ENCODE measurements around the gene GSX2. TPM values are rescaled to one million over a fixed set of nuclear protein-coding genes. Genes with fewer than 3 reads are reported as not detected.
A peak's percentile ranks its signal among the peaks of the same experiment; 100 is the strongest.

The GSX2 gene
- total RNA-seq, 2 donors from 2014 or later: not detected

- H3K9me3 ChIP-seq: no peaks in the 10 kb centered on the region
- H3K4me3 ChIP-seq: no peak overlapping the region
- no peak for TF ChIP-seq CTCF (IDR thresholded peaks at IDR 0.05)
- no peak for DNase-seq (ENCODE audit: low spot score)
- no peaks in the 10 kb centered on the region for H3K27me3 ChIP-seq
- H3K27ac ChIP-seq: no peak overlapping the region
- no peaks in the 10 kb centered on the region for H3K36me3 ChIP-seq
- H3K4me1 ChIP-seq: no peaks in the 10 kb centered on the region
These were observed 39.4 kb downstream of the GSX2 start for GRCh38 chr4:54139332-54139731.

GRCh38 chr4:54140287-54140686 is 40.3 kb downstream of the GSX2 start:
- TF ChIP-seq CTCF (IDR thresholded peaks at IDR 0.05): no peak
- Histone ChIP-seq H3K27ac (no peak overlapping the region), H3K4me1 (no peaks in the 10 kb centered on the region), H3K9me3 (no peaks in the 10 kb centered on the region), H3K4me3 (no peak overlapping the region), H3K36me3 (no peaks in the 10 kb centered on the region), H3K27me3 (no peaks in the 10 kb centered on the region)
- no peak for DNase-seq (ENCODE audit: low spot score)

GRCh38 chr4:54144199-54144598 is 44.2 kb downstream of the GSX2 start:
- Histone ChIP-seq H3K9me3 (no peaks in the 10 kb centered on the region), H3K27ac (no peak overlapping the region), H3K27me3 (no peaks in the 10 kb centered on the region), H3K36me3 (no peaks in the 10 kb centered on the region), H3K4me1 (no peaks in the 10 kb centered on the region), H3K4me3 (no peak overlapping the region)
- DNase-seq (ENCODE audit: low spot score): no peak
- no peak for TF ChIP-seq CTCF (IDR thresholded peaks at IDR 0.05)

DNA sequence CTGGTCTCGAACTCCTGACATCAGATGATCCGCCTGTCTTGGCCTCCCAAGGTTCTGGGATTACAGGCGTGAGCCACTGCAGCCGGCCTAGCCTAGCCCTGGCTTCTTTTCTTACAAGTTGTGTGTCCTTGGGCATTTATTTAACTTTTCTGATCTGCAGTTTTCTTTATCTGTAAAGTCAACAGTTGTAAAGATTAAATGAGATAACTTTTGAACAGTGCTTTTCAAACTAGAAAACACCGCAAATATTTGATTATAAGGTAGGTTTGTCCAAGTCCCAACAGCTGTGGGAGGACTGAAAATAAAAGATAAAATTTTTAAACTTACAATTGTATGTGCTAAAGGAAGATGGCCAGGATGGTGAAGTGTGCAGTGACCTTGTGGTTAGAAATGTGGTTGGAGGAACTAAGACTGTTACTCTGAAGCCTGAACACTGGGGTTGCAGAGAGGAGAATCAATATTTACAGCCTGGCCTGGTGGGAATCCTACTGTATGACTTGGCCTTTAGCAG is 44.8 kb downstream of the GSX2 start:
- Histone ChIP-seq H3K4me1 (no peaks in the 10 kb centered on the region), H3K9me3 (no peaks in the 10 kb centered on the region), H3K27me3 (no peaks in the 10 kb centered on the region), H3K27ac (no peak overlapping the region), H3K4me3 (no peak overlapping the region), H3K36me3 (no peaks in the 10 kb centered on the region)
- no peak for DNase-seq (ENCODE audit: low spot score)
- no peak for TF ChIP-seq CTCF (IDR thresholded peaks at IDR 0.05)

DNA sequence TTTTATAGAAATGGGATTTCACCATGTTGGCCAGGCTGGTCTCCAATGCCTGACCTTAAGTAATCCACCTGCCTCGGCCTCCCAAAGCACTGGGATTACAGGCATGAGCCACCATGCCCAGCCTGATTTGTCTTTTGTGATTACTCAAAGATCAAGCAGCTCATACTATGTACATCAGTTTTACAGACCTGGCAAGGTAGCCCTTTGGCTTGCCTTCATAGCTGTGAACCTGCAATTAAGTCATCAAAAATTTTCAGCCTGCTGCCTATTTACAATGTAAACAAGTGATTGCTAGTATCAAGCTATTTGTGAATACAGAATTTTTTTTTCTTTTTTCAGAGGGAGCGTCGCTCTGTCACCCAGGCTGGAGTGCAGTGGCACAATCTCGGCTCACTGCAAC is 46.2 kb downstream of the GSX2 start:
- Histone ChIP-seq H3K9me3 (no peaks in the 10 kb centered on the region), H3K4me1 (no peaks in the 10 kb centered on the region), H3K36me3 (no peaks in the 10 kb centered on the region), H3K27me3 (no peaks in the 10 kb centered on the region), H3K27ac (no peak overlapping the region), H3K4me3 (no peak overlapping the region)
- DNase-seq (ENCODE audit: low spot score): no peak
- no peak for TF ChIP-seq CTCF (IDR thresholded peaks at IDR 0.05)

DNA sequence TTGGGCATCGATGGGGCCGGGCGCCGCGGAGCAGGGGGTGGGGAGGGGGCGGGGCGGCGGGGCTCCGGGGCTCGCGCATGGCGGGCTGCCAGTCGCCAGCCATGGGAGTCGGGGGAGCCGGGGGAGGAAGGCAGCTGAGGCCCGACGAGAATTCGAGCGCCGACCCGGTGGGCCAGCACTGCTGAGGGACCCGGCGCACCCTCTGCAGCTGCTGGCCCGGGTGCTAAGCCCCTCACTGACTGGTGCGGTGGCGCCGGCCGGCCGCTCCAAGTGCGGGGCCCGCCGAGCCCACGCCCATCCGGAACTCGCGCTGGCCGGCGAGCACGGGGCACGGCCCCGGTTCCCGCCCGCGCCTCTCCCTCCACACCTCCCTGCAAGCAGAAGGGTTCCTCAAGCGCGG is 49.4 kb downstream of the GSX2 start:
- DNase-seq (ENCODE audit: low spot score): no peak
- no peaks in the 10 kb centered on the region for H3K4me1 ChIP-seq
- H3K27me3 ChIP-seq: no peaks in the 10 kb centered on the region
- no peaks in the 10 kb centered on the region for H3K36me3 ChIP-seq
- no peak for TF ChIP-seq CTCF (IDR thresholded peaks at IDR 0.05)
- peak overlapping the region in 1 of 2 donors; percentile 9 for H3K4me3 ChIP-seq
- H3K27ac ChIP-seq: no peak overlapping the region
- no peaks in the 10 kb centered on the region for H3K9me3 ChIP-seq

All from right atrium auricular region (tissue), 2 donors.